Heart left ventricle (tissue), 13 donors: Measurements from ENCODE around the gene HNF1B.

ENCODE experiments used
- CTCF ChIP-seq, 12 donors: fragments of 200-600 bp; sonication (generic) in 4 of 12; IDR thresholded peaks; one replicate each; pipeline versions ENCODE4 v1.5.0 to v1.8.0; 2018 to 2022; ENCODE audit warnings: antibody characterized with exemption in 12 of 12, mild to moderate bottlenecking in 5 of 12
- POLR2A ChIP-seq, 2 donors: fragments of 450-650 bp; IDR thresholded peaks; one replicate each; pipeline ENCODE4 v1.6.1; 2017; ENCODE audit warnings: antibody characterized with exemption in 2 of 2, mild to moderate bottlenecking in 2 of 2, moderate library complexity in 2 of 2
- donor health status: ischemic (EF 13 %, LVEDD 7.1; RV severe dilation, severe dysfunction).
- donor health status: DM: no; HTN: yes; CAD: no.
- donor health status: DM: no; HTN: no; CAD: no.
- donor health status: ischemic (EF 25% LVEDD 6.9; RV normal size, moderate dysfunction).
- donor health status: ischemic (EF 25% LVEDD 5.7; RV mildly dilated, moderate dysfunction).
- donor health status: ischemic (EF 35%, LVEDD 5.7; RV mildly dilated, moderate dysfunction).
- donor health status: nonischemic (EF 11% LVEDD 7.7; RV severe dilation, severe dysfunction).
- donor health status: DM: yes; HTN: yes; CAD: no.
- donor health status: PGD.
- donor health status: ischemic (EF 29% LVEDD 5.4; RV normal size, mild dysfunction).
- donor health status: nonischemic (EF 23%, LVEDD 6.1; RV moderate dilation, normal function).

GRCh38 chr17:37674511-37674910 lies 70.3 kb downstream of the HNF1B start:
- TF ChIP-seq POLR2A (IDR thresholded peaks at IDR 0.05) (no peak), CTCF (IDR thresholded peaks at IDR 0.05) (no peak)
